Neural crest cell (in vitro differentiated cells): ENCODE results near the gene TPSB2. TPM values are rescaled to one million over a fixed set of nuclear protein-coding genes. Genes with fewer than 3 reads are reported as not detected.
"Not testable (repeated sequence)": the region's sequence is repeated elsewhere in the genome, so short reads cannot be mapped to it uniquely, and the experiment has no call there.

Experiments
- DNase-seq: peaks from one replicate; pipeline ENCODE4 v3.0.0; 2021; ENCODE audit warnings: low read depth, mixed read lengths, low spot score
- H3K27ac Mint-ChIP-seq: one replicate; pipeline ENCODE4 v1.8.0; 2021; ENCODE audit warnings: mild to moderate bottlenecking, mixed read lengths; ENCODE audit not compliant: unreplicated experiment
- H3K27me3 Mint-ChIP-seq: 2 replicates; pipeline ENCODE4 v1.8.0; 2021; ENCODE audit warnings: low read depth, mild to moderate bottlenecking, mixed read lengths
- H3K36me3 Mint-ChIP-seq: 2 replicates; pipeline ENCODE4 v1.8.0; 2021; ENCODE audit warnings: low read depth, mild to moderate bottlenecking, mixed read lengths
- H3K4me1 Mint-ChIP-seq: 2 replicates; pipeline ENCODE4 v1.8.0; 2021; ENCODE audit warnings: mixed read lengths
- H3K4me3 Mint-ChIP-seq: one replicate; pipeline ENCODE4 v1.8.0; 2021; ENCODE audit warnings: mild to moderate bottlenecking, mixed read lengths
- H3K9me3 Mint-ChIP-seq: 2 replicates; pipeline ENCODE4 v1.8.0; 2021; ENCODE audit warnings: mixed read lengths
- total RNA-seq: library from RNA; stranded (reverse); gene quantifications from 2 replicates; pipeline ENCODE4 v1.2.1, GENCODE V29; 2021
- TF ChIP-seq, protein P1 (sequence below): fragments of 200-600 bp; sonication (generic); conservative IDR thresholded peaks from 2 replicates; pipeline ENCODE4 v1.5.0; 2021; ENCODE audit warnings: antibody characterized with exemption, mild to moderate bottlenecking

Gene TPSB2
- total RNA-seq, 1 donor from 2014 or later: not detected

DNA sequence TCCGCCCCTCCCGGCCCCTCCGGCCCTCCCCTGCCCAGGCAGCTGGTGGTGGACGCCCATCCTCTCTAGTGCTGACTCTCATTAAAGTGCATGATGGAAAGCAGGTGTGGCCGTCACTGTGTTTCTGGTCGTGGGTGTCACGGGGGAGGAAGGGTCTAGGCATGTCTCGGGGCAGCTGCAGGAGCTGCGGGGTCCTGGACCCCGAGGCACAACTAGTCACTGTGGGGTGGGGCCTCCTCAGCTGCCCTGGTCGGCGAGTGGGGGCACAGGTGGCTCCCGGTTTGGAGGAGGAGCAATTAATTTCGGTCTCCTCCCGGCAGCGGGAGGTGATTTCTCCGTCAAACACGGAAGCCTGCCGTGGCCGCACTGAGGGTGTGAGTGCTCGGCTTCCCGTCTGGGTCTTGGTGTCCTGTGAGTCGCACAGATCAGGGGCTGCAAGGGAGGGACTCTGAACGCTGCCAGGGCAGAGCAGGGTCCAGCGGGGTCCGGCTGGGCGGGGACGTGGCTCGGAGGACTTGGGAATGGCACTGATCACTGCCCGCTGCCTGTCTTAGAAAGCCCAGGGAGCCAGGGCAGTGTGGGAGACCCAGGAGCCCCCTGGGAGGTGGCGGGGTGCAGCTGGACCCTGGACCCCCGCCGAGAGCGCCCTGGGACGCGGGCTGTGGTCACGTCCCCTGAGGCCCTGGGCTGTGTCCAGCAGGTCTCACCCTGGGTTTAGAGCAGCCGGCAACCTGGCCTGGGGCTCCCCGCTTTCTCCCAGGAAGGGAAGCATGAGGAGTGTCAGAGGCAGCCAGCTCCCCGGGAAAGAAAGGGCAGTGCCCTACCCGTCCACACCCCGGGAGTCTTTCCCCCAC, 29.1 kb upstream of the TPSB2 start:
- Mint-ChIP-seq H3K27ac (no peak overlapping the region), H3K4me1 (no peaks in the 10 kb centered on the region), H3K36me3 (no peaks in the 10 kb centered on the region), H3K9me3 (no peaks in the 10 kb centered on the region), H3K4me3 (no peak overlapping the region), H3K27me3 (peaks cover 14% of the 10 kb centered on the region)
- DNase-seq: no peak
- TF ChIP-seq, protein P1, sequence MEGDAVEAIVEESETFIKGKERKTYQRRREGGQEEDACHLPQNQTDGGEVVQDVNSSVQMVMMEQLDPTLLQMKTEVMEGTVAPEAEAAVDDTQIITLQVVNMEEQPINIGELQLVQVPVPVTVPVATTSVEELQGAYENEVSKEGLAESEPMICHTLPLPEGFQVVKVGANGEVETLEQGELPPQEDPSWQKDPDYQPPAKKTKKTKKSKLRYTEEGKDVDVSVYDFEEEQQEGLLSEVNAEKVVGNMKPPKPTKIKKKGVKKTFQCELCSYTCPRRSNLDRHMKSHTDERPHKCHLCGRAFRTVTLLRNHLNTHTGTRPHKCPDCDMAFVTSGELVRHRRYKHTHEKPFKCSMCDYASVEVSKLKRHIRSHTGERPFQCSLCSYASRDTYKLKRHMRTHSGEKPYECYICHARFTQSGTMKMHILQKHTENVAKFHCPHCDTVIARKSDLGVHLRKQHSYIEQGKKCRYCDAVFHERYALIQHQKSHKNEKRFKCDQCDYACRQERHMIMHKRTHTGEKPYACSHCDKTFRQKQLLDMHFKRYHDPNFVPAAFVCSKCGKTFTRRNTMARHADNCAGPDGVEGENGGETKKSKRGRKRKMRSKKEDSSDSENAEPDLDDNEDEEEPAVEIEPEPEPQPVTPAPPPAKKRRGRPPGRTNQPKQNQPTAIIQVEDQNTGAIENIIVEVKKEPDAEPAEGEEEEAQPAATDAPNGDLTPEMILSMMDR: no peak

GRCh38 chr16:1258225-1258600, 28.2 kb upstream of the TPSB2 start:
- H3K27ac Mint-ChIP-seq: no peak overlapping the region
- H3K9me3 Mint-ChIP-seq: no peaks in the 10 kb centered on the region
- no peaks in the 10 kb centered on the region for H3K4me1 Mint-ChIP-seq
- TF ChIP-seq, protein P1: no peak
- H3K27me3 Mint-ChIP-seq: peaks cover 14% of the 10 kb centered on the region
- H3K4me3 Mint-ChIP-seq: no peak overlapping the region
- no peak for DNase-seq
- no peaks in the 10 kb centered on the region for H3K36me3 Mint-ChIP-seq

DNA sequence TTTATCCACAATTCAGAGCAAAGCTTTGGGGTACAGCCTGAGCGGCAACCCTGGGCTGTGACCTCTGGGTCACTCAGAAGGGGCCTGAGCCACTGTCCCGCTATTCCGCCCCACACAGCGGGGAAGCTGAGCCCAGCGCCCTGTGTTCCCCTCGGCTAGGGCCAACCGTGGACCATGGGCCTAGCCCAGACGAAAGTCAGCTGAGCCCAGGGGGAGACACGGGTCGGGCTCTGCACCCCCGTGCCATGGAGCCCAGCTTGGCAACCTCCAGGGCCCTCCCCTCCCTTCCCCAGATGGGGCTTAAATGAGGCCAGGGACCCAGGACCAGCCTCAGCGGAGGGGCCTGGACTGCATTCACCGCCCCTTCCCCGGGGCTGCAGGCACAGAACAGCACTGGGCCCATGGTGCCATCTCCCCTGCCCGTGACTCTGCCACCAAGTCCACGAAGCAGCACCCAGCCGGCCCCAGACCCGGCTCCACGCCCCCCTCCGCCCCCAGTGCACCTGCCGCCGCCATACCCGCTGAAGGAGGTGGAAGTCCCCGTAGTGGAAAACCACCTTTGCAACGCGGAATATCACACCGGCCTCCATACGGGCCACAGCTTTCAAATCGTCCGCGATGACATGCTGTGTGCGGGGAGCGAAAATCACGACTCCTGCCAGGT, 27.7 kb upstream of the TPSB2 start:
- H3K27me3 Mint-ChIP-seq: peaks cover 14% of the 10 kb centered on the region
- H3K9me3 Mint-ChIP-seq: no peaks in the 10 kb centered on the region
- H3K4me3 Mint-ChIP-seq: no peak overlapping the region
- TF ChIP-seq, protein P1: no peak
- H3K36me3 Mint-ChIP-seq: no peaks in the 10 kb centered on the region
- no peak overlapping the region for H3K27ac Mint-ChIP-seq
- no peaks in the 10 kb centered on the region for H3K4me1 Mint-ChIP-seq
- no peak for DNase-seq

DNA sequence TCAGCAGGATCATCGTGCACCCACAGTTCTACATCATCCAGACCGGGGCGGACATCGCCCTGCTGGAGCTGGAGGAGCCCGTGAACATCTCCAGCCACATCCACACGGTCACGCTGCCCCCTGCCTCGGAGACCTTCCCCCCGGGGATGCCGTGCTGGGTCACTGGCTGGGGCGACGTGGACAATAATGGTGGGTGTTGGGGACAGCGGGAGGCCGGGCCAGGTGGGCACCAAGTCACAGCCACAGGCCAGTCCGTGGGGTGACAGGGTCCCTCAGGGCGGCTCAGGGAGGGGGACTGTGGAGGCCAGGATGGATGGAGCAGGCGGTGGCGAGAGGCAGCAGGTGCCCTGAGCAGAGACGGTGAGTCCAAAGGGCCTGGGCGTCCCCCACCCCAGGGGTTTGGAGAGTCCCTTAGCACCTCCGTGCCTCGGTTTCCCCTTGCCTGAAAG, 26.9 kb upstream of the TPSB2 start:
- Mint-ChIP-seq H3K4me1 (no peaks in the 10 kb centered on the region), H3K27ac (no peak overlapping the region), H3K36me3 (no peaks in the 10 kb centered on the region), H3K4me3 (no peak overlapping the region), H3K27me3 (peaks cover 12% of the 10 kb centered on the region), H3K9me3 (no peaks in the 10 kb centered on the region)
- TF ChIP-seq, protein P1: no peak
- DNase-seq: no peak

DNA sequence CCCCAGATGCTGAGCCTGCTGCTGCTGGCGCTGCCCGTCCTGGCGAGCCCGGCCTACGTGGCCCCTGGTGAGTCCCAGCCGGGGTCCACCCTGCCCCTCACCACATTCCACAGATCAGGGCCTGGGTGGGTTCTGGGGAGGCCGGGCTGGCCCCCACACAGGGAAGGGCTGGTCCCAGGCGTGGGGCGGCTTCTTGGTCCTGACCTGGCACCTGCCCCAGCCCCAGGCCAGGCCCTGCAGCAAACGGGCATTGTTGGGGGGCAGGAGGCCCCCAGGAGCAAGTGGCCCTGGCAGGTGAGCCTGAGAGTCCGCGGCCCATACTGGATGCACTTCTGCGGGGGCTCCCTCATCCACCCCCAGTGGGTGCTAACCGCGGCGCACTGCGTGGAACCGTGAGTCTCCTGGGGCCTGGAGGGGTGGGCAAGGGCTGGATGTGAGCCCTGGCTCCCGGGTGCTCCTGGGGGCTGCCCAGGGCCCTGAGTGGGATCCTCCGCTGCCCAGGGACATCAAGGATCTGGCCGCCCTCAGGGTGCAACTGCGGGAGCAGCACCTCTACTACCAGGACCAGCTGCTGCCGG, 26.4 kb upstream of the TPSB2 start:
- not testable (repeated sequence) for H3K4me3 Mint-ChIP-seq, H3K27ac Mint-ChIP-seq, H3K9me3 Mint-ChIP-seq, DNase-seq, H3K4me1 Mint-ChIP-seq, H3K36me3 Mint-ChIP-seq
- H3K27me3 Mint-ChIP-seq: peaks cover 11% of the 10 kb centered on the region

- not testable (repeated sequence) for H3K9me3 Mint-ChIP-seq, H3K27ac Mint-ChIP-seq, H3K4me1 Mint-ChIP-seq, H3K4me3 Mint-ChIP-seq, H3K27me3 Mint-ChIP-seq, DNase-seq, H3K36me3 Mint-ChIP-seq
Measured at GRCh38 chr16:1255276-1256122, 25.5 kb upstream of the TPSB2 start, which contains the start of gene TPSD1. Gene TPSD1 (plus strand): TSS chr16:1256069. CDS start chr16:1256281, 212 bp downstream.

GRCh38 chr16:1254821-1255220, 24.8 kb upstream of the TPSB2 start:
- not testable (repeated sequence) for H3K4me3 Mint-ChIP-seq, H3K9me3 Mint-ChIP-seq, H3K27ac Mint-ChIP-seq, H3K36me3 Mint-ChIP-seq, H3K27me3 Mint-ChIP-seq, H3K4me1 Mint-ChIP-seq, DNase-seq

DNA sequence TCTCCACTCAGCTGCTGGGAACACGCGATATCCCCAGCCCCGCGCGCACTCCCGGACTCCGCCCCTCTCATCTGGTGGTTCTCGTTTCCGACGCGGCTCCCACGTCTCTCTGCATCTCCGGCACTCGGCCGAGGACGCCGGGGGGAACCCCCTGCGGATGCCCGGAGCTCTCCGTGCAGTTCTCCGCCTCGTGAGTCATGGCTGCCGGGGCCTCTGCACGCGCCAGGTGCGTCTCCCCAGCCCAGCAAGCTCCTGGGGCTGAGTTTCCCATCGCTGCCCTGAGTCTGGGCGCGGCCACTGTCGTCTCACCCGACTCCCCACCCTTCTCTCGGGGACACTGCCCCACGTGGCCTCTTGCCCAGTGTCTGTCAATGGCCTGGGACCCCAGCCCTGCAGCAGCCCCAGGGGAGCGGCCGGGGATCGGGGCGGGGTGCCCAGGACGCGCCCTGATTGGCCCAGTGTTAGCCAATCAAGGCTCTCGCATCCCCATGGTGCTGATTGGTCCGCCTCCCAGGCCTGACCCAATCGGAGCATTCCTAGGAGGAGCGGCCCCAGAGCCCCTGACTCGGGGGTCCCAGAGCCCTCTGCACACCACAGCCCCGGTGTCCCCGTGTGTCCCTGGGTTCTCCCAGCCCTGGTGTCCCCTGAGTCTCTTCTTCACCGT, 23.8 kb upstream of the TPSB2 start:
- not testable (repeated sequence) for H3K36me3 Mint-ChIP-seq, H3K27ac Mint-ChIP-seq

More for the DNA sequence above, 23.8 kb upstream of the TPSB2 start:
- H3K9me3 Mint-ChIP-seq, H3K27me3 Mint-ChIP-seq, H3K4me3 Mint-ChIP-seq, H3K4me1 Mint-ChIP-seq, DNase-seq: not testable (repeated sequence)
